HG03039 (cell line): ENCODE data around the gene PEAK1.
"Not testable (repeated sequence)": the region's sequence is repeated elsewhere in the genome, so short reads cannot be mapped to it uniquely, and the experiment has no call there.

ENCODE experiments used
- ATAC-seq: cut with Tn5 transposase; IDR thresholded peaks from one replicate; pipeline ENCODE4 v1.9.1; 2021; ENCODE audit warnings: mild to moderate bottlenecking, moderate library complexity; ENCODE audit not compliant: unreplicated experiment

PEAK1 gene

GRCh38 chr15:77243135-77243534 lies 176.8 kb downstream of the PEAK1 start:
- no peak for ATAC-seq

DNA sequence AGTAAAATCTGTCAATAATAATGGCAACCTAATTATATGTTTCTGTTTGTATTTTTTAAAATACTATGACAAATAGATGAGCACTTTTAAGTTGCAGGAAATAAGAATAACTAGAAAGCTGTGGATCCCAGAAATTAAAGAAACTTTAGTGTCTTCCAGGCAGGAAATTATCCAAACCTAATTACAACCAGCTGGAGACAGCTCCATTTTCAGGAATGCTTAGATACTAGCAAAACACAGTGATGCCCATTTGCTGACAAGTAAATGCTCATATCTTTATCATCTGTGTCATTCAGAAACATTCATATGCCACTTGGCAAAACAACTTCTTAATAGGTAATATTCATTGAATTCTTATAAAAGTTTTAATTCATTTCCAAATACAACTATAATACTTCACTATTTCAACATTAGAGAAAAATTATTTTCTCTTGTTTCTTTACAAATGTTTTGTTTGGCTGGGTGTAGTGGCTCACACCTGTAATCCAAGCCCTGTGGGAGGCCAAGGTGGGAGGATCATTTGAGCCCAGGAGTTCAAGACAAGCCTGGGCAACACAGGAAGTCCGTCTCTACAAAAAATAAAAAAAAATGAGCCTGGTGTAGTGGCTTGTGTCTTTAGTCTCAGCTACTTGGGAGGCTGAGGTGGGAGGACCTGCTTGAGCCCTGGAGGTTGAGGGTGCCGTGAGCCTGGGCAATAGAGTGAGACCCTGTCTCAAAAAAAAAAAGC lies 179.9 kb downstream of the PEAK1 start:
- ATAC-seq = no peak

DNA sequence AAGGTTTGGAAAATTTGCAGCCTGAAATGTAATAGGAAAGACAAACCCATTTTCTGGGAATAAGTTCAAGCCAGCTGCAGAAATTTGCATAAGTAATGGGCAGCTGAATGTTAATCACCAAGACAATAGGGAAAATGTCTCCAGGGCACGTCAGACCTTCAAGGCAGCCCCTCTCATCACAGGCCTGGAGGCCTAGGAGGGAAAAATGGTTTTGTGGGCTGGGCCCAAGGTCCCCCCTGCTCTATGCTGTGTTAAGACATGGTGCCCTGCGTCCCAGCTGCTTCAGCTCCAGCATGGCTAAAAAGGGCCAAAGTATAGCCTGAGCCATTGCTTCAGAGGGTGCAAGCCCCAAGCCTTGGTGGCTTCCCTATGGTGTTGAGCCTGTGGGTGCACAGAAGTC lies 184.3 kb downstream of the PEAK1 start:
- no peak for ATAC-seq

- no peak for ATAC-seq
Measured at GRCh38 chr15:77228828-77229227, 191.1 kb downstream of the PEAK1 start.

DNA sequence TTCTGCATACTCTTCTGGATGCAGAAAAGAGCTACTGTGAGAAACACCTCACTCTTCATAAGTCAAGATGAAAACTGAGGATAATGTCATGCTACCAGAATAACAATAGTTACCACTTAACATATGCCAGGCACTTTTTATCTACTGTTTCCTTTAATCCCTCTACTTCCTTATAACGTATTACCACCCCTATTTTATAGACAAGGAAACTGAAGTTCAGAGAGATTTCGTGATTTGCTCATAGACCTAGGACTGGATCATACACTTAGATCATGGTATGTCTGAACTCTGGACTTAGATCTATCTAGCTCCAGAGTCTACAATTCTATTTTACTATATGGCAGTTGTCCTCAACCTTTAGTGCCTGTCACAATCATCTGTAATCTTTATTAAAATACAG lies 193.3 kb downstream of the PEAK1 start:
- no peak for ATAC-seq

DNA sequence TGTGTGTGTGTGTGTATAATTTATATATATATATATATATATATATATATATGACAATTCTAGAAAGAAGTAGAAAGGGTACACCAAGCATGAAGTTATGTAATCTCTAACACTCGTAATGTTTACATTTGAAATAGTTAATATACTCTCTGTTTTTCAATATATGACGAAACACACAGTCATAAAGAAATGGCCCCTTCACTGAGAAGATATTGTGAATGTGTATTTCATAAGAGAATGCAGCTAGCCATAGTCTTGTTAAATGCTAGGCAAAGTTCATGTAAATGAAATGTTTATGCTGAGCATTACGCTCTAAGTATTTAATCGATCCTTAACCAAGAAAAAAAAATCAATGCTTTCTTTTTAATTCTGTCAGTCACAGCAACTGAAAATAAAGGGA lies 194.3 kb downstream of the PEAK1 start:
- no peak for ATAC-seq

DNA sequence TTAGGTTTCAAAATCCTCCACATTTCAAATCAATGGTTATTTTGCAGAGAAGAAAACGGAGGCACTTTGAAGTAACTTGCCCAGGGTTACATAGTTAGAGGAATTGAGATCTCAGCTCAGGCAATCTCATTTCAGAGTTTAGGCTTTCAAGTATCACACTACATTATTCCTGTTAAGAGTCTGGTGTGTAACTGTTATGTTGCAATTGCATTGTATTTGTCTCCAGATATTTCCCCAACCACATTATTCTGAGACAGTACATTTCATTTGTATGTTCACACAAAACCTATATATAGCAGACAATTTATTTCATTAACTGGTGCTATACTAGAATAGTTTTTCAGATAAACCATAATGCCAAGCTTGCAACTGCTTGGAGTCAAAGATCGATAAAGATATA lies 194.8 kb downstream of the PEAK1 start:
- no peak for ATAC-seq

DNA sequence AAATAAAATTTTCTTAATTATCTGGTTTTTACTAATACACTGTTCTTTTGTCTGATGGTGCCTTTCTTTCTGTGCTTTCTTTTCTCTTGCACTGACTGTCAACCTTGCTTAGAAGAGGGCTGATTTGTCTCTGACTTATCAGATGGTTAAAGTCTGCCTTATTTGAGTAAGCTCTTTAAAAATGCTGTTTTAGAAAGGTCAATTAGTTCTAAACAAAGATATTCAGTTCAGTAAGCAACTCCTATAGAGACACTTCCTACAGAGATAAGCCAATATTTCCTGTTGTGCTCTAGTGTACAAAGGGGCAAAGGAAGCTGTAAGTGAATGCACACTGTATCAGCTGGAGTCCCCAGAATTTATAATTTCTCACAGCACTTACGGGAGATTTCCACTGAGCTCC lies 195.6 kb downstream of the PEAK1 start:
- ATAC-seq = no peak

DNA sequence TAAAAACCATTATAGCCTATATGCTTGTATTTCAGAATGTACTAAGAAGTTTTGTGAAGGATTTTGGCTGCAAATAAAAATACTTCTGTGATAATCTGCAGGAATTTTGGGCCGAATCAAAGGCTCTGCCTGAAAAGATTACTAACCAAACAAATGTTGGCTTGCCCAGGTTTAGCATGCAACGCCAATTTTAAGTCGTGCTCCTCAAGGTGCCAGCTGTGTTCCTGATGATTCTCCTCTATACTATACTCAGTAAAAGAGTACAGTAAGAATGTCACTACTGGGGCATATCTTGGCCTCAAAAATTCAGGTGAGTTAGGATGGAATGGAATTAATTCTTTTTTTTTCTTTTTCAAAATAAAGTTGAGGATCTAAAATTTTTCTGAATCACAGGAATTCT lies 198.2 kb downstream of the PEAK1 start:
- ATAC-seq = no peak

DNA sequence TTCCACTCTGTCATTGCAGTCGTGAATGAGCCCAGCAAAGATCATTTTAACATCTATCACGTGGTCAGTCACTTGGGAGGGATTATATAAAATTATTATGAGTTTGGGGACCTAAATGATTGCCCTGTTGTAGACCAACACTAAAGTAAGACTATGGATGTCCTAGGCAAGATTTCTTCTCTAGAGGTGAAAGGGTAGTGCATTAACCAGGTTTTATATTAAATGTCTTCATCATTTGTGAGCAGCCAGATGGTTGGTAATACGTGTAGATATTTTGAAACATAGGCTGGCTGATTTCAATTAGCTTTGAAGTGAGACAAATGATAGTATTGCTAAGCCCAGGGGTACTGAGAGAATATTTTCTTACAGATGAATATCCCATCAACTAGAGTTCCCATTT lies 198.7 kb downstream of the PEAK1 start:
- ATAC-seq = no peak

GRCh38 chr15:77219841-77220240 lies 200.1 kb downstream of the PEAK1 start:
- no peak for ATAC-seq

DNA sequence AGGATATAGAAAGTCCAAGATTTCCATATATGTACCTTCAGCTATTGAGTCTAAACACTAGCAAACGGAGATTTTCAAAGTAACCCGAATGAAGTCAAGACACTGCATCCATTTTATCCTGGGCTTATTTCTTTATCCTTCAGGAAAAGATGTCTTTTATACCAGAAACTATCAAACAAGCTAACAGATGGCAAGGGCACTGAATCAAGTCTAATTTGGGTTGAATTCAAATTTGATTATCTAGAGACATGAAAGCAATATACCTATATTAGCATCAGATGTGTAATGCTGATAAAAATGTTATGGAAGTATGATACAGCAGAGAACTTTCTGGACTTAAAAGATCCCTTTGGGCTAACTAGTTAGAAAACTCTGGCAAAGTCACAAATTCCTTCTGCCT lies 210.7 kb downstream of the PEAK1 start:
- no peak for ATAC-seq

- no peak for ATAC-seq
Measured at GRCh38 chr15:77208241-77208640, 211.7 kb downstream of the PEAK1 start.

GRCh38 chr15:77201665-77202064 lies 218.2 kb downstream of the PEAK1 start:
- ATAC-seq = no peak

GRCh38 chr15:77196381-77196780 lies 223.5 kb downstream of the PEAK1 start:
- ATAC-seq = no peak

- no peak for ATAC-seq
Measured at GRCh38 chr15:77195586-77195985, 224.3 kb downstream of the PEAK1 start.

GRCh38 chr15:77192451-77192850 lies 227.5 kb downstream of the PEAK1 start:
- no peak for ATAC-seq

DNA sequence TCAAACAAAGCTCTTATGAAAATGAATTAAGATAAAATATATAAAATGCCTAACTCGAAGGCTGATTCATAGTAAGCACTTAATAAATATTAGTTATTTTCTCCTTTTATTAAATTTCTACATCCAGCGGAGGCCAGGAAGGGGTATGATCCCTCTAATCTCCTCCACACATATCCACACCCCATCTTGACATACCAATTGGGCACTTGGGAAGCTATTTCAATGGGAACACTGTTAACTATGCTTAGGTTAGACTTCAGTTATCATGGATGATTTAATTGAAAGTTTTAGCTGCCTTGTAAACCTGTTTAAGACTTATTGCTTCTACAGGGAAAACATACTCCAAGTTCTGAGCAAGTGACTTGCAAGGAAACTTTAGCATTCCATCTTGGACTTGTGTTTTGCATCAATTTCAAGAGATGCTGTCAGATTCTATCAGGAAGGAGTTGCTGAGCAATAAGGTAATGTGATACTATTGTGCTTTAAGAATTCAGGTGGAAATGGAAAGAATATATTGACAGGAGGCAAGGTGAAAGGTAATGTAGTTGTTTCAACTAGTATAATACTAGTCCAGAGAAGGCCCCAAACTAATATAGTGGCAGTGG lies 228.6 kb downstream of the PEAK1 start:
- no peak for ATAC-seq

- peak; percentile 44 for ATAC-seq
Measured at GRCh38 chr15:77187751-77188464, 232.0 kb downstream of the PEAK1 start.

DNA sequence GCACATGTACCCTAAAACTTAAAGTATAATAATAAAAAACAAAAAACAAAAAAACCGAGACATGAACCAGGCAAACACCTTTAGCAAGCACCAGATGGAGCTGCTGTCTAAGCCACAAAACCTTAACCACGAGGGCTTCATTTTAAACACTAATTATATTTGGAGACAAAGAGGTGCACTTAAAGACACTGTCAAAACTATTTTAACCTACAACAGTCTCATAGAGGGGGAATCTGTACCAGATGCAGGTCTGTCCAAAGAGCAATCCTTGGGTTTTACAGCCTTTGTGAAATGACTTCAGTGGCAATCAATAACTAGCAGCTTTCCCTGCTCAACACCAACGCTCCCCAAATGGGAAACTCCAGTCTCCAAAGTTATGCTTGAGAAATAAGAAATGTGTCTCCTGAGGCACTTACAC lies 233.3 kb downstream of the PEAK1 start:
- ATAC-seq = no peak

DNA sequence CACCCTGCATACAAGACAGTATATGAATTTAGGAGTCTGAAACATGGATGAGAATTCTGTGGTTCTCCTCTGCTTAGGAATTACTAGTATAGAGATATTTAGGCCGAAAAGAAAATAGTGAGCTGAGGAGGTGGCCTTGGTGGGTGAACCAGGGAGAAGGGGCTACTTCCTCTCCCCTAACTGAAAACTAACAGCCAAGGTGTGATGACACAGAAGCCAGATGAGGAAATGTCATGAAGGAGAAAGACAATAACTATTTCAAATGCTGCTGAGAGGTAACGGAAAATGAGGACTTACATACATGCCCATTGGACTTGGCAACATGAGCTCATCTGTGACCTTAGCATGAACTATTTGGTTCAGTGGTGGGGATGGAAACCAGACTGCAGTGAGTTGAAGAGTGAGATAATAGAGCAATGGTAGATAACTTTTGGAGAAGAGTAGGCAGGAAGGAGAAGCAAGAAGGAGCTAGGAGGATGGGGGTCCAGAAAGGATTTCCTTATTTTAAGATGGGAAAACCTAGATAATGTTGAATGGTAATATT lies 234.6 kb downstream of the PEAK1 start:
- ATAC-seq = no peak

DNA sequence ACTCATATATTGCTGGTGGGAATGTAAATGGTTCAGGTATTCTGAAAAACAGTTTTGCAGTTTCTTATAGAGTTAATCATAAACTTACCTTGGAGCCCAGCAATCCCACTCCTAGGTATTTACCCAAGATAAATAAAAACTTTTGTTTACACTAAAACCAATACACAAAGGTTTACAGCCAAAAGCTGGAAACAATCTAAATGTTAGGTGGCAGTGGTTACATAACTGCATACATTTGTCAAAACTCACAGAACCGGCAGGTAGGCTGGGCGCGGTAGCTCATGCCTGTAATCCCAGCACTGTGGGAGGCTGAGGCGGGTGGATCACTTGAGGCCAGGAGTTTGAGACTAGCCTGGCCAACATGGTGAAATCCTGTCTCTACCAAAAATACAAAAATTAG lies 235.6 kb downstream of the PEAK1 start:
- not testable (repeated sequence) for ATAC-seq
